Activated CD8-positive, alpha-beta T cell treated with anti-CD3 and anti-CD28 coated beads for 36 hours (primary cell): ENCODE results near the gene KCNJ12. TPM values are rescaled to one million over a fixed set of nuclear protein-coding genes. Genes with fewer than 3 reads are reported as not detected.

Source experiments
- ATAC-seq: fragments of 200-7000 bp; cut with Tn5 transposase; one replicate; pipeline ENCODE4 v1.10.0; 2021; ENCODE audit warnings: mild to moderate bottlenecking, moderate library complexity
- CTCF ChIA-PET: fragments of 350-600 bp; sonication (Branson Sonifier 250); formaldehyde crosslinking; loops from one replicate; lab custom pipeline; 2021; ENCODE audit warnings: antibody characterized with exemption; lab: Charles Lee
- POLR2A ChIA-PET: fragments of 350-600 bp; sonication (Branson Sonifier 250); formaldehyde crosslinking; loops from one replicate; lab custom pipeline; 2021; ENCODE audit warnings: antibody characterized with exemption; lab: Charles Lee
- DNase-seq: peaks from one replicate; pipeline ENCODE4 v3.0.0-alpha.2; 2020
- H3K27ac Mint-ChIP-seq: one replicate; pipeline ENCODE4 v1.8.0; 2021; ENCODE audit warnings: mild to moderate bottlenecking, mixed read lengths
- H3K27me3 Mint-ChIP-seq: one replicate; pipeline ENCODE4 v1.8.0; 2021; ENCODE audit warnings: mixed read lengths
- H3K36me3 Mint-ChIP-seq: one replicate; pipeline ENCODE4 v1.8.0; 2021; ENCODE audit warnings: low read depth, mixed read lengths
- H3K4me1 Mint-ChIP-seq: one replicate; pipeline ENCODE4 v1.8.0; 2021; ENCODE audit warnings: low read depth, mixed read lengths
- H3K4me3 Mint-ChIP-seq: one replicate; pipeline ENCODE4 v1.8.0; 2021; ENCODE audit warnings: mild to moderate bottlenecking, moderate library complexity, mixed read lengths
- H3K9me3 Mint-ChIP-seq: one replicate; pipeline ENCODE4 v1.8.0; 2021; ENCODE audit warnings: mixed read lengths
- intact Hi-C: fragments of 100-400 bp; cut with micrococcal nuclease; formaldehyde crosslinking; loops from one replicate; pipeline ENCODE4 v1.10.0; 2022
- total RNA-seq, 2 experiments: library from RNA; stranded (reverse); gene quantifications; one replicate each; pipeline ENCODE4 v1.2.3, GENCODE V29; 2021
- TF ChIP-seq, protein P1 (sequence below): fragments of 200-600 bp; IDR thresholded peaks from one replicate; pipeline ENCODE4 v1.8.0; 2022; ENCODE audit warnings: antibody characterized with exemption, mild to moderate bottlenecking

The KCNJ12 gene
- total RNA-seq, 2 experiments from 2014 or later = not detected

DNA sequence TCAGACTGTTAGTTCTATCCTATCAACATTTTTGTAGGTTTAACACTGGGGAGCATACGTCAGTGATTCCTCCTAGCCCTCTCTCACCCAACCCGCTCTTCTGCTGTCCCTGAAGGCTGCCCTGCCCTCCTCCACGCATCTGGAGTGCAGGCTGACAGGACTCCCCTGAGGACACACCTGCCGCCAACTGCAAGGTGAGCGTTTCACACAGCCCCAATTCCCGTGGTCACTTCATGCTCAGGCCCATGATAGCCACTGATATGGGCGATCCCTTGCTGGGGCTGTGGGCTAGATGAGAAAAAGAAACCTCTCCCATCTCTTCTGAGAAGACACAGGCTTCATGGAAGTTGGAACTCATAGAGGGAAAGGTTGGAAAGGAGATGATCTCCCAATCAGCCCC, 91.0 kb downstream of the KCNJ12 start:
- Mint-ChIP-seq H3K36me3 (no peaks in the 10 kb centered on the region), H3K9me3 (no peaks in the 10 kb centered on the region), H3K27ac (no peak overlapping the region), H3K4me1 (peaks cover 11% of the 10 kb centered on the region), H3K4me3 (no peak overlapping the region), H3K27me3 (peaks cover 8% of the 10 kb centered on the region)
- ChIA-PET POLR2A (no interaction called here), CTCF (interaction anchor here (1.3 kb wide), 1 partner anchor 15 kb away, joined by 3 read pairs; no protein-coding TSS in a partner anchor)
- TF ChIP-seq, protein P1, sequence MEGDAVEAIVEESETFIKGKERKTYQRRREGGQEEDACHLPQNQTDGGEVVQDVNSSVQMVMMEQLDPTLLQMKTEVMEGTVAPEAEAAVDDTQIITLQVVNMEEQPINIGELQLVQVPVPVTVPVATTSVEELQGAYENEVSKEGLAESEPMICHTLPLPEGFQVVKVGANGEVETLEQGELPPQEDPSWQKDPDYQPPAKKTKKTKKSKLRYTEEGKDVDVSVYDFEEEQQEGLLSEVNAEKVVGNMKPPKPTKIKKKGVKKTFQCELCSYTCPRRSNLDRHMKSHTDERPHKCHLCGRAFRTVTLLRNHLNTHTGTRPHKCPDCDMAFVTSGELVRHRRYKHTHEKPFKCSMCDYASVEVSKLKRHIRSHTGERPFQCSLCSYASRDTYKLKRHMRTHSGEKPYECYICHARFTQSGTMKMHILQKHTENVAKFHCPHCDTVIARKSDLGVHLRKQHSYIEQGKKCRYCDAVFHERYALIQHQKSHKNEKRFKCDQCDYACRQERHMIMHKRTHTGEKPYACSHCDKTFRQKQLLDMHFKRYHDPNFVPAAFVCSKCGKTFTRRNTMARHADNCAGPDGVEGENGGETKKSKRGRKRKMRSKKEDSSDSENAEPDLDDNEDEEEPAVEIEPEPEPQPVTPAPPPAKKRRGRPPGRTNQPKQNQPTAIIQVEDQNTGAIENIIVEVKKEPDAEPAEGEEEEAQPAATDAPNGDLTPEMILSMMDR = no peak
- no peak for ATAC-seq
- intact Hi-C loops = no loop called here
- no peak for DNase-seq

DNA sequence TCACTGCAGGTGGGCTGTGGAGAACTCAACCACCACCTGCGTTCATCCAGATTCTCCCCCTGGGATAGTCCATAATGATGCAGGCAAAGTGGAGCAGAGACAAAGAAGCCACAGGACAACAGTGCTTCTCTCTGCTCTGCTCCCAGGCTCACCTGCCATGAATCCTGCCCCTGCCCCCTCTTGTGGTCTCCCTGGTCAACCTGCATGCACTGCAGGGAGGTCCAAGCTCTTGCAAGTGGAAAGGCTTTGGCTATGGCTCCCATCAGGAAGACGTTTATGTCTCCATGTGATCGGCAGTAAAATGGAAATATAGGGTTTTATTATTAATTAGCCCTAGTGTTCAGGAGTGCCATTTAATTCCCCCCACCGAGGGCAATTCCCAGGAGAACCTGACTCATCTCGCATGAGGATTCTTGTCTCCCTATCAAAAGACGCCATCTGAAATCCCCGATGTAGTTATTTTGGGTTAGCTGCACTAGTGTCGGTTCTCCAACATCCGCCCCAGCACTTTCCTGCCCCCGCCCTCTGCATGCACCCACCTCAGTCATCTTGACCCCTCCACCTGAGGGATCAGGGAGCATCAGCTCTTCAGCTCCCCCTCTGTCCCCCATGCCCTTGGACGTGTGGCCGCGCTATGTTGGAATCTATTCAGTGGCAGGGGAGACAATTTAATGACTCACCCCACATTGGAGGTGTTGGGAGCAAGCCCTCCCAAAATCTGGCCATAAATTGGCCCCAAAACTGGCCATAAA, 91.8 kb downstream of the KCNJ12 start:
- intact Hi-C loops = no loop called here
- Mint-ChIP-seq H3K27ac (no peak overlapping the region), H3K4me3 (no peak overlapping the region), H3K36me3 (no peaks in the 10 kb centered on the region), H3K4me1 (peaks cover 8% of the 10 kb centered on the region), H3K9me3 (no peaks in the 10 kb centered on the region), H3K27me3 (peaks cover 8% of the 10 kb centered on the region)
- ATAC-seq (no peak), DNase-seq (no peak)
- CTCF ChIA-PET = interaction anchor here (3.7 kb wide), 1 partner anchor 11 kb away, joined by 13 read pairs; no protein-coding TSS in a partner anchor
- POLR2A ChIA-PET = no interaction called here
- TF ChIP-seq, protein P1 = no peak

Other genes starting within 250 kb of the KCNJ12 start
- 10 to 100 TPM; 13.5 to 15.3 TPM for gene DHRS7B, start 249.4 kb upstream of the KCNJ12 start, total RNA-seq
- 10 to 100 TPM; 26.2 to 28.9 TPM for gene TMEM11, start 162.2 kb upstream of the KCNJ12 start, total RNA-seq
- 1 to 10 TPM; 1.1 to 1.3 TPM for gene NATD1, start 122.9 kb upstream of the KCNJ12 start, total RNA-seq
- gene MAP2K3, start 91.6 kb upstream of the KCNJ12 start, total RNA-seq = 100 to 1,000 TPM; 151 to 153 TPM